Mammary epithelial cell (primary cell): ENCODE data around the gene RAX2.

Experiments used
- CTCF ChIP-seq, 2 donors: IDR thresholded peaks in 1 of 2; conservative IDR thresholded peaks in 1 of 2; 2 replicates each; pipeline ENCODE4 v1.5.1; 2011 to 2012; ENCODE audit warnings: inconsistent platforms in 2 of 2, low read length in 2 of 2, mild to moderate bottlenecking in 2 of 2, control low read depth in 1 of 2, low read depth in 1 of 2; ENCODE audit not compliant: insufficient read depth in 1 of 2; ENCODE audit errors: extremely low read depth in 1 of 2
- EZH2 ChIP-seq: IDR thresholded peaks from 2 replicates; pipeline ENCODE4 v1.6.1; 2012; ENCODE audit warnings: low read length, inconsistent platforms, borderline replicate concordance

GRCh38 chr19:3773814-3774515, 1.9 kb upstream of the RAX2 start:
- TF ChIP-seq CTCF (conservative IDR thresholded peaks at IDR 0.05 in 1 of 2, IDR thresholded peaks at IDR 0.05 in 1 of 2; ENCODE audit: extremely low read depth in 1 of 2, insufficient read depth in 1 of 2, low read depth in 1 of 2, low read length in 2 of 2) (no peak), EZH2 (no peak)
